ENCODE results near the gene REM1. TPM values are rescaled to one million over a fixed set of nuclear protein-coding genes. Genes with fewer than 3 reads are reported as not detected.
"Not testable (repeated sequence)": the region's sequence is repeated elsewhere in the genome, so short reads cannot be mapped to it uniquely, and the experiment has no call there.

REM1 gene
- total RNA-seq, 1 experiment from 2014 or later, result not detected

DNA sequence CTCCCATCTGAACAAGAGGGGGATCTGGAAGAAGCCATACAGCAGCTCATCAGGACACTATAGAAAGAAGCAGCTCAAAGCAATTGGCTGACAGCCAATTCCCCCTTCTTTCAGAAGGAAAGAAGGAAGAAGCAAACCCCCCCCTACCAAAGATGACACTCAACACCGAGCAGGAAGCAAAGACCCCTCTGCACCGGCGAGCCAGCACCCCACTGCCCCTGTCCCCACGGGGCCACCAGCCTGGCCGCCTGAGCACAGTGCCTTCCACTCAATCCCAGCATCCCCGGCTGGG lies 1.2 kb downstream of the REM1 start:
- in situ Hi-C loops (cut with HindIII; ENCODE audit: low sequenced_read_pairs), result no loop called here
- no peak for DNase-seq (ENCODE audit: low spot score)

DNA sequence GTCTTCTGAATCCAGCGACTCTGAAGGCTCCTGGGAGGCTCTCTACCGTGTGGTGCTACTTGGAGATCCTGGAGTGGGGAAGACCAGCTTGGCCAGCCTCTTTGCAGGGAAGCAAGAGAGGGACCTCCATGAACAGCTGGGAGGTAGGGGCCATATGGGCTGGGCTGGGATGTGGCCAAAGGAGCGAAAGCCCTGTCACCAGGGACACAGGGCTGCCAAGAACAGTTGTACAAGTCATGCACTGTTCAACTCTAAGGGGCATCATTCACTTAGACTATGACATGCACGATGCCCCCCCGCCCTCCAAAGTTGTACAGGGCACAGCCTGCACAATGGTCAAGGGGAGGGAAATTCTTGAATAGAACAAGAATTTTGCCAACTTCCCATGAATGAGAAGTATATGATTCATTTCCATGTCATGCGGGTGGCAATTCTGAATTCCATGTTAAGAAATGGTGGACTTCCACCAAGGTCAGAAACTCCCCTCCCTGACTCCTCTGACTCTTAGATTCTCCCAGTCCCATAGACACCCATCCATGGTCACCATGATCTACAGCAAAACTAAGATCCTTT lies 1.6 kb downstream of the REM1 start:
- in situ Hi-C loops (cut with HindIII; ENCODE audit: low sequenced_read_pairs), result no loop called here
- DNase-seq (ENCODE audit: low spot score), result no peak

DNA sequence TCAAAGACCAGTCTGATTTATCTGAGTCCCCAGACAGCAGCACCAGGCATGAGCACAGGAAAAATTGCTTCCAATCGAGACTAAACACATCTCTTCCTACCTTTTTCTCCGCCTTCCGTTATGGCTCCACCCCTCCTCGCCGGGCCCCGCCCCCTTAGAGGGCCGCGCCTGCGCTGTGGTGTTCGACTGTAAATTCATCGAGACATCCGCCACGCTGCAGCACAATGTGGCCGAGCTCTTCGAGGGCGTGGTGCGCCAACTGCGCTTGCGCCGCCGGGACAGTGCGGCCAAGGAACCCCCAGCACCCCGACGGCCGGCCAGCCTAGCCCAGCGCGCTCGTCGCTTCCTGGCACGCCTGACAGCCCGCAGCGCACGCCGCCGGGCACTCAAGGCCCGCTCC lies 8.9 kb downstream of the REM1 start:
- in situ Hi-C loops (cut with HindIII; ENCODE audit: low sequenced_read_pairs), result no loop called here
- no peak for DNase-seq (ENCODE audit: low spot score)

DNA sequence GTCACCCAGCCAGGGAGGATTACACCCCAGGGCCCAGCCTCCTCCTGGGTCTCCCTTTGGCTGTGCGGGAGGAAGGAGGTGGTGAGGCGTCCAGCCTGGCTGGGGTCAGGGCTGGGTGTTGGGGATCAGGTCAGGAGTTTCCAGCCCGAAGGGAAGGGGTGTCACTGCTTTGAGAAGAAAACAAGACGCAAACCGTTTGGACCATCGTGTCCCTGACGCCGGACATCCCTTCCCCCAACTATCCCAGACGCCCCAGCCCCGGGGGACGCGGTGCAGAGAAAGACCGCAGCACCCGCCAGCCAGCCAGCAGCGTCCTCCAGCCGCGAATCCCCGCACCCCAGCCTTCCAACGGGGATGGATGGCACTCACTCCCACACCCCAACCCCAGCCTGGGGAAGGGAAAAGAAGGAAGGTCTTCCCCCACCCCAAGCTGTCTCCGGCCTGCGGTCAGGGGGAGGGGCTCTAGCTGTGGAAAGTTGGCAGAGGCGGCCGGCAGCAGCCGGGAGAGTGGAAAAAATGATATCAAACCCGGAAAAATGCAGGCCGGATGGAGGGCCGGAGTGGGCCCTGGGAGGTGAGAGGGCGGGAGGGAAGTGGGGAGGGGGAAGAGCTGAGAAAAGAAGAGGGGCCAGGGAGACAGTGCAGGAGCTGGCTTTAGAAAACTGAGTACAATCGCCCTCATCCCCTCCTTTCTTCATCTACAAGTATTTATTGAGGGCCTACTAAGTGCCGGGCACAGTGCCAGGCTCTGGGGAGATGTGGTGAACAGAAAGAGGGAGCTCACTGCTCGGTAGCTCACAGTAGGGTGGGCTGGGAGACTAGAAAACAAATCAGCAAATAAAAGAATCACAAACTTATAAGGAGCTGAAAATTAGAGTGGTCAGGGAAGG lies 10.6 kb downstream of the REM1 start:
- in situ Hi-C loops (cut with HindIII; ENCODE audit: low sequenced_read_pairs), result no loop called here
- no peak for DNase-seq (ENCODE audit: low spot score)

DNA sequence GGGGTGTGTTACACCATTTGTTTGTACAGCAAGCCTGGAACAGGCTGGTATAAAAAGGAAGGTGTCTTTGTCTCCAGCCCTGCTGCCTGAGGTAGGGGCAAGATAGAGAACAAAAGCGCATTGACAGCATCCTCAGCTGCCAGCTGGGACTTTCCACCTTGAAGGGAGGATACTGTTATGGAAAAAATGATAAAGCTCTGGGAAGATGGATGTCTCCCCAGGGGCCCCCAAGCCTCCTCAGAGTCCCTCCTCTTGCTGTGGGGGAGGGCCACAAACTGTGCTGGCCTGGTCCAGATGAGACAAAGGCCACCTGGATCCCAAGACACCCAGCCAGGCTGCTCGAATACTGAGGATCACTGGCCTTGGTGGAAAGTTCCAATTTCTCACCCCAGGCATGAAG lies 13.0 kb downstream of the REM1 start:
- no peak for DNase-seq (ENCODE audit: low spot score)
- in situ Hi-C loops (cut with HindIII; ENCODE audit: low sequenced_read_pairs), result no loop called here

DNA sequence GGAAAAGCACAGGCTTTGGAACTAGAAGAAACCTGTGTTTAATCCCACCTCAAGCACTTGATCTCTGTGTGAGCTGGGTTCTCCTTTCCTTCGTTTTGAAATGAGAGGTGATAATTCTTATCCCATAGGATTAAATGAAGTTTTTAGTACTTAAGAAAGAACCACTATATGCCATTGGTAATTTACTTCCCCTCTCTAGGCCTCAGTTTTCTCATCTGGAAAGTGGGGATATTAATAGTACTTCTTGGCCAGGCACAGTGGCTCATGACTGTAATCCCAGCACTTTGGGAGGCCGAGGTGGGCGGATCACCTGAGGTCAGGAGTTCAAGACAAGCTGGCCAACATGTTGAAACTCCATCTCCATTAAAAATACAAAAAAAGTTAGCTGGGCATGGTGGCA lies 14.1 kb downstream of the REM1 start:
- in situ Hi-C loops (cut with HindIII; ENCODE audit: low sequenced_read_pairs), result no loop called here
- no peak for DNase-seq (ENCODE audit: low spot score)

DNA sequence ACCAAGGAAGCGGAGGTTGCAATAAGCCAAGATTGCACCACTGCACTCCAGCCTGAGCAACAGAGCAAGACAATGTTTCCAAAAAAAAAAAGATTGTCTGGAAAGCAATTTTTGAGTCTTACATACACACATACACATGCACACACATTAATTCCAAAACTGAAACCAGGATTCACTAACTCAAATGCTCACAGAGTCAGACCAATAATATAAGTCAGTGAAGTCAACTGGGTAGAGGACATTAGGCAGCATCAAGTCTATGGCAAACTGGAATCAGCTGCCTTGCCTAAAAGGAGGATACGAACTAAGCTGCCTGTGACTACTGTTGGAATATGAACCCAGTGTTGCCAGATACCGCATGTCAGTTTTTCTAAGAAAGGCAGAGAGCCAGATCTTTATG lies 15.7 kb downstream of the REM1 start:
- in situ Hi-C loops (cut with HindIII; ENCODE audit: low sequenced_read_pairs), result no loop called here
- DNase-seq (ENCODE audit: low spot score), result no peak

DNA sequence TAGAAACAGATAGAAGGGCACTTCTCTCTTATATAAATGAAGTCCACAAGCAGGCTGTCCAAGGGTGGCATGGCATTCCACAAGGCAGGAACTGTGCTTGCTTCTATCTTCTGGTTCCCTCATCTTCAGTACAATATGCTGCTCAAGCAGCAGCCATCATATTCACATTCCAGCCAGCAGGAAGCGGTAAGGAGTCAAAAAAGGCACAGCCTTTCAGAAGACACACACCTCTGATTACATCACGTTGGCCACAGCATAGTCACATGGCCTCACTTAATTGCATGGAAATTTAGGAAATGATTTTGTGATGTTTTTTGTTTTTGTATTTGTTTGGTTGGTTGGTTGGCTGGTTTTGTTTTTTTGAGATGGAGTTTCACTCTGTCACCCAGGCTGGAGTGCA lies 19.0 kb downstream of the REM1 start:
- in situ Hi-C loops (cut with HindIII; ENCODE audit: low sequenced_read_pairs), result no loop called here

DNA sequence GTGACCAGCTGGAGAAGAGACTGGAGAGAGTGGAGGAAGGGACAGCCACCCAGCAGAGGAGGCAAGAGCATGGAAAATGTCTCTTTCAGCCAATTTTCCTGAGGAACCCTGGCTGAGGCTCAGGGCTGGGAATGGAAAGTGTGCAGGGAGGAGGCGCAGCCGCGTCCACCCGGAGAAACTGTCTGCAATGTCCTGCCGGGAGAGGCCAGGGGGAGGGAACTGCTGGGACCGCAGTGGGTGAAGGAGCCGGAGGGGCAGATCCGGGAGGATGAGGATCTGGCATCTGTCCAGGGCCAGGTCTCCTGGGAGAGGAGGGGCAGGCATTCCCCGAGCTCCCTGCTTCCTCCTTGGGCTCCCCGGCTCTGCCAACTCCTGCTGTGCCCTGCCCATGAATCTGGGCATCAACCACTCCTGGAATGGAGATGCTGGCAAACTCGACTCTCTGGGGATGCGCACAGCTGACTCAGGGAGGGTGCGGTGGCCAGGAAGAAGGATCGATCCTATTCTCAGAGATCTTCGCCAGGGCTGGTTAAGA lies 21.7 kb downstream of the REM1 start:
- no peak for DNase-seq (ENCODE audit: low spot score)
- in situ Hi-C loops (cut with HindIII; ENCODE audit: low sequenced_read_pairs), result loop anchor here (5.0 kb wide), 1 partner anchor 50 kb away; no protein-coding TSS in a partner anchor

More for the DNA sequence above, 19.0 kb downstream of the REM1 start:
- DNase-seq (ENCODE audit: low spot score), result no peak

DNA sequence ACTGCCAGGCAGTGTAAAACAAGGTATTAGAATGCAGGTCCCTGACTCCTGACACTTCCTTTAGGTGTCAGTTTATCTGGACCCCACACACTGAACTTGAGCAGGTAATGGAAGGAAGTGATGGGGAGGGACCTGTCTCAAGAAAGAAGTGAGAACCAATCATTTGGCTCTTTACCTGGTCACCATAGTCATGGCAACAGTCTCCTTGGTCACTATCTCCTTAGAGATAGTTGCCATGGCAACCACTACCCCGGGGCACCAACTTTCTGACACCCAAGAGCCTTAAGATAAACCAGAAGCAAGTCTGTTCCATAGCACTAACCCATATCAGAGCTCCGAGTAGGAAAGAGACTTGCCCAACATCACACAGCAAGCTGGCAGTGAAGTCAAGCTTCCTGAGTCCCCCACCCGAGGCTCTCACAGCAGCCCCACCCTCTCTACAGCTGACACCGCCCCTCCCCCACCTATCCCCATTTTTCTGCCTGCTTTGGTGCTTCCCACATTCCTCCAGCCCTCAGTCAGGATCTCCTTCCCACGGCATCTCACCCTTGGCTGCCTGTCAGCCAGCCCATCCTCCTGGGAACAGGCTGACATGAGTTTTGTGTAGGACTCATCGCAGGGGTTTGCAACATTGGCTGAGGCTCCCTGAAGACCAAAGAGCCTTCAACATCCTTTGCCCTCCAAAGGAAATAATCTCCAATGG lies 22.9 kb downstream of the REM1 start:
- DNase-seq (ENCODE audit: low spot score), result no peak
- in situ Hi-C loops (cut with HindIII; ENCODE audit: low sequenced_read_pairs), result loop anchor here (5.0 kb wide), 1 partner anchor 51 kb away; no protein-coding TSS in a partner anchor

DNA sequence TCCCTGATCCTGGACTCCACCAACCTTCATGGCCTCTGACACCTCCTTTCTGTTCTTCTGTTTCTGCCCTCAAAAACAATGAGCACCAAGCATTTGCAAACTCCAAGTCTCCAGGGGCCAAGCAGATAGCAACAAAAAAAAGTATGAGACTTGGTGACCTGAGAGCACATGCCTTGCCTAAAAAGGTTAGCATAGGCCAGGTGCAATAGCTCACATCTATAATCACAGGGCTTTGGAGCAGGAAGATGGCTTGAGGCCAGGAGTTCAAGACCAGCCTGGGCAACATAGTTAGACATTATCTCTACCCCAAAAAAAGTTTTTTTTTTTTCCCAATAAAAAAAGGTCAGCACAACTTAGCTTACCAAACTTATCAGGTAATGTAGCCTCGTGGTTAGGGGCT lies 25.4 kb downstream of the REM1 start:
- in situ Hi-C loops (cut with HindIII; ENCODE audit: low sequenced_read_pairs), result no loop called here
- no peak for DNase-seq (ENCODE audit: low spot score)

DNA sequence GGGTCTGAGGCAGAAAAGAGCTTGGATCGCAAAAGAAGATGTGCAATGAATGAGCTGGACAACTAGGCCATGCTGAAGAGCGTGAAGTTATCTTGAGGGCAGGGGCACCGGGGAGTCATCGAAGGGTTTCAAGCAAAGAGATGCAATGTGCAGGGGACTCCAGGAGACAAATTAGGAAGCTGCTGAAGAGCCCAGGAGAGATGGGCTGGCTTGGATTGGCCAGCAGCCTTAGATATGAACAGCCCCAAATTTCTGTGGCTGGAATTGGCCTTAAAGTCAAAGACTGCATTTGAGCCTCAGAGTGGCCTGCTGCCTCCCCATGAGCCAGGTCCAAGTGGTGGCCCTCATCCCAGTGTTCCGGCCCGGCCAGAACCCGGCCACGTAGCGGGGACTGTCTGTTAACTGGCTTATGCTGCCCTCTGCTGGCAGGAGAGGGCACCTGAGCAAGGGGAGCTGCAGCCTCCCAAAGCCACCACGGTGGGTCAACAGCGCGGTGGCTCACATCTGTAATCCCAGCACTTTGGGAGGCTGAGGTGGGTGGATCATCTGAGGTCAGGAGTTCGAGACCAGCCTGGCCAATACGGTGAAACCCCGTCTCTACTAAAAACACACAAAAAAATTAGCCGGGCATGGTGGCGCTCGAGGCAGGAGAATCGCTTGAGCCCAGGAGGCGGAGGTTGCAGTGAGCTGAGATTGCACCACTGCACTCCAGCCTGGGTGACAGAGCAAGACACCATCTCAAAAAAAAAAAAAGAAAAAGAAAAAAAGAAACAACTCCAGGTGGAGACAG lies 28.0 kb downstream of the REM1 start:
- in situ Hi-C loops (cut with HindIII; ENCODE audit: low sequenced_read_pairs), result not testable (repeated sequence)
- DNase-seq (ENCODE audit: low spot score), result peak; percentile 82

DNA sequence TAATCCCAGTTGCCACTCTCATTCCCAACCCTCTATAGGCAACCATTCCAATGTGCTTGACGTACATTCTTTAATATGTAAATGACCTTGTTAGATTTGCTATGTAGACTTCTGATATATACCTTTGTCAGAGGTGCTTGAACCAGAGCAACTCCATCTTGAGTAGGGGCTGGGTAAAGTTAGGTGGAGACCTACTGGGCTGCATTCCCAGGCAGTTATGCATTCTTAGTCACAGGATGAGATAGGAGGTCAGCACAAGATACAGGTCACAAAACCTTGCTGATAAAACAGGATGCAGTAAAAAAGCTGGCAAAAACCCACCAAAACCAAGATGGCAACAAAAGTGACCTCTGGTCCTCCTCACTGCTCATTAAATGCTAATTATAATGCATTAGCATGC lies 30.8 kb downstream of the REM1 start:
- no peak for DNase-seq (ENCODE audit: low spot score)
- in situ Hi-C loops (cut with HindIII; ENCODE audit: low sequenced_read_pairs), result no loop called here

DNA sequence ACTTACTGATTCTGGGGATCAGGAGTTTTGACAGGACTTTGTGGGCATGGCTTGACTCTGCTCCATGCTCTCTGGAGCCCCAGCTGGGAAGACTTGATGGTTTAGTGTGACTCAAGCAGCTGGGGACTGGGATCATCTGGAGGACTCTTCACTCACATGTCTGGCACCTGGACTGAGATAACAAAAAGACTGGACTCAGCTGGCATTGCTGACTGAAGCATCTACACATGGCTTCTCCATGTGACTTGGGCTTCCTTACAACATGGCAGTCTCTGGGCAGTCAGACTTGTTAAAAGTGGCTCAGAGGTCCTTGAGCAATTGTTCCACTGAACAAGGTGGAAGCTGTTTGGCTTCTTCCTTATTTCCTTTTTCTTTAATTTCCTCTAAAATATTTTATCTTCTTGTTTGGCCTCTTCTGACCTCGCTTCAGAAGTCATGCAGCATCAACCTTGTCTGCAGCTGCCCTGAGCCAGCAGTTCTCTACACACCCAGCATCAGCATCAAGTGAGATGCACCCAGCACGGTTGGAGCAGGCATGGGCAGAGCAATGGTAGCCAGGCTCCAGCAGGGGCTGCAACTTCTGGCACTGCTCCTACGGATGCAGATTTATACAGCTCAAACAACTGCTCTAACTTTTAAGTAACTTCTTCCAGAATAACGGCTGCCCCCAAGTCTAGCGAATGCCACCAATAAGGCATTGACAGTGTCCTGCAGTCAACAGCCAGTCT lies 33.6 kb downstream of the REM1 start:
- in situ Hi-C loops (cut with HindIII; ENCODE audit: low sequenced_read_pairs), result no loop called here

DNA sequence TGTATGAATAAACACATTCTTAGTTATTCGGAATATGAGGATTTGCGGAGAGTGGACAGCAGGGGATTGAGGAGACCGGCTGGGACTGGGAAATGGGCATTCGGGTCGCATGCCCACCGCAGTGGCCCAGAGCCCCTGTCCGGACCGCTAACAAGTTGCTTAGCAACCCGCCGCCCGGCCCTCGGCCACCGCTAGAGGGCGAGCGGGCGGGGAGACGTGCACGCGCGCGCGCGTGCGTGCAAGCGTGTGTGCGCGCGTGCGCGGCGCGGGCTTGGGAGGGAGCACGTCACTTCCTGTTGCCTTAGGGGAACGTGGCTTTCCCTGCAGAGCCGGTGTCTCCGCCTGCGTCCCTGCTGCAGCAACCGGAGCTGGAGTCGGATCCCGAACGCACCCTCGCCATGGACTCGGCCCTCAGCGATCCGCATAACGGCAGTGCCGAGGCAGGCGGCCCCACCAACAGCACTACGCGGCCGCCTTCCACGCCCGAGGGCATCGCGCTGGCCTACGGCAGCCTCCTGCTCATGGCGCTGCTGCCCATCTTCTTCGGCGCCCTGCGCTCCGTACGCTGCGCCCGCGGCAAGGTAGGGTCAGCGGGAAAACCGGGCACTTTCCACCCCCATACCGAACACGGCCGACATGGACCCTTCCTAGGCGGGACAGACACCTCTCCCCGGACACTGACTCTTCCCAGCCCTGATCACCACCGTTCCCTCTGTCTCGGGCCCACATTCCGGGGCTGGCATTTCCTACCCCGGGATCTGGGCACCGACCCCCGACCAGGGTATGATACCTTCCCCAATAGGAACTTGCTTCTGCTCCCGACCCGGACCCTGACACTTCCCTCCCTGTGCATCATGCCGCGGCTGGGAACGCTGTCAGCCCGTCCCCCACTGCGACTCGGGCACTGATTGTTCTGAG lies 39.3 kb downstream of the REM1 start, which contains the start of gene HM13:
Gene HM13 (plus strand): TSS at position 289 of the 918 bp plus-strand sequence. CDS start 110 bp downstream, at position 399.
- in situ Hi-C loops (cut with HindIII; ENCODE audit: low sequenced_read_pairs), result no loop called here

More for the DNA sequence above, 33.6 kb downstream of the REM1 start:
- DNase-seq (ENCODE audit: low spot score), result no peak

DNA sequence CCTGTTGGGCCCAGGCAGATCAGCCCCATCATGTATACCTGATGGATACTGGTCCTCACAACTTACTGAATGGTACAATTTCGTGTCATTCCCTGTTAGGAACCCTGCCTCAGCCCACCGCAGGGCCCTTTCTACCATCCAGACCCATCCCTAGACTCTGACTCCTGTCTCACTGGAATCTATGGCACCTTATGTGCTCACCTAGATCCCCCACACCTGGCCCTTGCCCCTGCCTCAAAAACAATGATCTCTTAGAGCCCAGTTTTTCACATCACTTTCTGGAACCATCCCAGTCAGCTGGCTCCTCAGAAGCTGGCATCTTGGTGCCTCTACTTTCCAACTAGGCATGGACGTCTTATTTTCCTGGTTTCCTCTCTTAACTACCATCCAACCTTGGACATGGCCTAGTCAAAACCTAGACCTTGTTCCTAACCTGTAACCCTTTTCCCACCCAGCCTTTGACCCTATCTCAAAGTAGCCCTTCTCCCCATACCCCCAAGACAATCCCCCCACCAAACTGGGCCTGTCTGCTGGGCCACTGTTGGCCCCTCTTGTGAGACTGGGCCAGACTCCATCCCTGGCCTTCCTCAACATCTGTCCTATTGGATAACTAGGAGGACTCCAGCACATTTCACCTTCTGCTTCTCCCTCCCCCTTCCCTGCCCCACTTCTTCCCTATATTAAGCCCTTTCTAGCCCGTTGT lies 40.1 kb downstream of the REM1 start:
- DNase-seq (ENCODE audit: low spot score), result no peak
- in situ Hi-C loops (cut with HindIII; ENCODE audit: low sequenced_read_pairs), result no loop called here

More for the DNA sequence above, 39.3 kb downstream of the REM1 start, which contains the start of gene HM13:
- peak; percentile 92 for DNase-seq (ENCODE audit: low spot score)

DNA sequence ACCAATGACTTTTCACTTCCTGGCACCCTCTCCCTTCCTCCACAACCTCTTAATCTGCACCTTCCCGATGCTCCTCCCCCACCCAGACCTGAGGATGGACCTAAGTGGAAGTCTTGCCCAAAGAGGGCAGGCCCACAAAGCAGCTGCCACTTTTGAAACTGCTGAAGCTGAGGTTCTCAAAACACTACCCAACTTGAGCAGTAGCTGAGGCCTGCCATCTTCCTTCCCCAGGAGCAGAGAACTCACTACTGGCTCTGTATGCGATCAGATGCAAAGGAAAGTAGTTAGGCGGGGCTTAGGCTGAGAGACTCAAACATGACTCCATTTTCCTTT lies 40.7 kb downstream of the REM1 start:
- in situ Hi-C loops (cut with HindIII; ENCODE audit: low sequenced_read_pairs), result no loop called here
- DNase-seq (ENCODE audit: low spot score), result no peak

Measured in G401 (cell line).